HG03139 (cell line): ENCODE data around the gene GTPBP10.

Experiments used
- ATAC-seq: cut with Tn5 transposase; IDR thresholded peaks from one replicate; pipeline ENCODE4 v1.9.1; 2021; ENCODE audit not compliant: unreplicated experiment

GTPBP10 gene

DNA sequence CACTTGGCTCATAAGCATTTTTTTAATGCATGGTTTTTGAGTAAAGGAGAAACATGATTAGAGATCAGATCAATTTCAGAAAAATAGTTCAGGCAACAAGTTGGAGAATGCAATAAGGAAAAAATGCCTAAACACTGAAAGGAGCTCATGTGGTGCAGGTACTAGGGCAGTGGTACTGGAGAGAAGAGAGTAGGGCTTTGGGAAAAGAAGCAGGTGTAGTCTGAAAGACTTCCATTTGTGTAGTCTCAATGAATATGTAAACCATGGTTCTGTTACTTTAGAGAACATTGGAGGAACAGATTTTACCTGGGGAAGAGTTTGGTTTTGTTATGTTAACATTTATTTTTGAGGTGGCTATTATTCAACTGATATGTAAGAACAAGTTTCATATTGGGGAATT is 5.5 kb downstream of the GTPBP10 start:
- ATAC-seq = no peak

DNA sequence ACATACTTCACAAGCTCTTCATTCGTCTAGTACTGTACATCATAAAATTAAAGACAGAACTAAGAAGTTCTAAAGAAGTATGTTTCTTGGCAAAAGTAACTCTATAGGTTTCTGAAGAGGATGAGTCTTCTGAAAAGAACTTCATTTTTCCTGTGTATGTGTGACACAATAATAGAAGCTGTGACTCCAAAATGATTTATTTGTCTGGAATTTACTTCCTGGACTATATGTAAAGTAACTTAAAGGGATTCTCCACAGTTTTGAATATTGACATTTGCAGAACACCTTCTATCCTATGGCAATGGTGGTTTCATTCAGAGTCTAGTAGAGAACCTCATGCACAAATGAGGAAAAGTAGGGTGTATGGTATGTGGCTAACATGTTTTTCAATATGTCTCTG is 36.9 kb downstream of the GTPBP10 start:
- ATAC-seq = no peak

DNA sequence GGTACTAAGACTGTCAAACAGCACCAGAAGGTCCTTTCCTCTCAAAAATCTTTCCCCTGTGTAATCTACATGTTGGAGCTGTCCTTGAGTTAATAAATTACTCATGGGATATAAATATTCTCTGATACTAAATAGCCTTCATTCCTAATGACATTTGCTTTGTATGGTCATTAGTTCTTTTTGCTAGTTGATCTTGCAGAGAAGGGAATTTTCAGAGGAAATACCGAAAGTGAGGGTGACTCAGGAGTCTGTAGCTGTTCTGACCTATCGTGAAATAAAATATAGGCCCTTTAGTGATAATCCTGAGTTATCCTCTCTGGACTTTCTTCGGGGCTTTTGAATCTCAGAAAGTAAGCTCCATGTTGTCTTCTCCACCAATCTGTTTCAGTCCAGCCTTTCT is 37.3 kb downstream of the GTPBP10 start:
- ATAC-seq = no peak

DNA sequence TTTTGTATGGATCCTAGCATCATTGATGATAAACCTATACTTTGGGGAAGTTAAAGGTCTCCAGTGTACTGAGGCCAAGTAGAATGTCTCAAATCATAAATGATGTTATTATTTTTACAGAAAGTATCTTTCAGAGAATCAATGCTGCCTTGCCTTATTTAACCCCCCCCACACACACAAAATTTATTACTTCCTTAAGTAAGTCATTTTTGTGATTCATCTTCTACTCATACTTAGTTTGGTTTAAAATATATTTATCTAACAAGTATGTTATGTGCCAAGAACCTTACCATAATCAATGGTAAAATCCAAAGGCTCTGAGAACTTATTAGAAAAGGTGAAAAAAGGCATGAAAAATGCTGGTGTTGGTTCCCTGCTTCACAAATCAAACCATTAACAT is 37.9 kb downstream of the GTPBP10 start:
- ATAC-seq = no peak

DNA sequence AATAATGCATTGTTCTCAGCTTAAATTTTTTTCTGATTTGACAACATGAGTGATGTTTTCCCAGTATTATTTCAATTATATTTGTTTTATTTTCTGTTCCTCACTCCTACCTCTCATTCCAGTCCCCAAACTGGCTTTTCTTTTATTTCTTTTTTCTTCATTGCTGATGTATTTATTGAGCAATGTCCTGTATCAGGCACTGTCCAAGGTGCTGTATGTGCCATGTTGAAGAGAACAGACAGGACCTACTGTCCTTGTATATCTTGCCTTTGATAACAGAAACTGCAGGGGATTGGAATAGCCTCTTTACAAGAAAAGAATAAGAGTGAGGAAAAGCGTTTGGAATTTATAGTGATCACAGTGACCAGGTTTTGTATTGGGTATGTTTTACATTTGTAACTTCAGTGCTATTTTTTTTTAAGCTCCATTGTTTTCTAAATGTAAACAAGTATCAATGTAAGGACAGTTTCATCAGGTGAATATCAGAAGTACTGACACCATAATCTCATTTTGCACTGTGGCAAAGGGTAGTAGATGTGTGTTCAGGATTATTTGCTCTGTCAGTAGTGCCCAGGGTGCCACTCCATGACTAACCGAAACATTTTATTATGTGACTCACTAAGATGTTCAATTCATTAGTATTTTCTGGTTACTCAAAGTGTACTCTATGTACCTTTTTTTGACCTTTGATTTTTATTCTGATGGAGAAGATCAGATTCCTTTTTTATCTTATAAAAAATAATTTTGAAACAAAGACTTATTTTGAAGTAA is 41.1 kb downstream of the GTPBP10 start:
- ATAC-seq = no peak

DNA sequence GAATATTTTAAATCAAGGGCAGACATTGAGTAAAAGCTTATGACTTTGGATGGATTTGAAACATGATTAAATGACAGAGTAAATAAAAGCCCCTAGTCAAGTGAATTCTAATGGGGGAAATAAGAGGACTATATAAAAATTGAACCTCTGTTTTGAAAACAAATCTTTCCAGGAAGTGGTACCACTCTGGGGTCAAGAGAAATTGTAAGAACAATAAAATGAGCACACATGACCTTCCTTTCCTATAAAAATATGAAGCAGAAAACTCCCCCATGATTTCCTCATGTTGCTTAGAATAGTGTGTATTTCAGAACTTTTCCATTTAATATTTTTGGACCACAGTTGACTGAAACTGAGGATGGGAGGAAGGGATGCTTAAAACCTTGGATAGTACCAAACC is 44.4 kb downstream of the GTPBP10 start:
- no peak for ATAC-seq

DNA sequence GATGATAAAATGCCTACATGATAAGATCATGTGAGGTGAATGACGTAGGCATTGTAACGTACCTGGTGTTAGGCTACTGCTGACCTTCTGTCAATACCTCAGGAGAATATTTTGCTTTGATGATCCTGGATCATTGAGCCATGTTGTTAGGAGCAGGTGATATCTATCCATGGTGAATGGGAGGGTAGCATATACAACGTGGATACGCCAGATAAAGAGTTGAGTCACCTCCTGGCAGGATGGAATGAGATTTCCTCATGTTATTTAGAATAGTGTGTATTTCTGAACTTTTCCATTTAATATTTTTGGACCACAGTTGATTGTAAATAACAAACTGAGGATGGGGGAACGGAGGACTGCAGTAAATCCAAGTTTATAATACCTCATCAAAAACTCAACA is 45.0 kb downstream of the GTPBP10 start:
- no peak for ATAC-seq

DNA sequence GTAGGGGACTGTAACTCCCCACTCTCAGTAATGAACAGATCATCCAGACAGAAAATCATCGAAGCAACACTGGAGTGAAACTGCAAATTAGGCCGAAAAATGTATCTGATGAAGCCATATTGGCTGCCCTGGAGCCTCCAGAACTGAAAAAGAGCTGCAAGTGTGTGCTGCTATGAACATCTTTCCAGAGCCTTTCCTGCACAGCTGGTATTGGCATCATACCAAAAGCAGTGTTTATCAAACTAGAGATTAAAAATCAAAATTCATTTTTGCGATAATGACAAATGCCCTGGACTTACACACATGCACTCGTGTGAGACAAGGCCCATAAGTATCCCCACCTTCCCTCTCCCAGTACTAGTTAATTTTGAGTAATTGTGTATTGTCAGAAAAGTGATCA is 49.9 kb downstream of the GTPBP10 start:
- ATAC-seq = no peak

DNA sequence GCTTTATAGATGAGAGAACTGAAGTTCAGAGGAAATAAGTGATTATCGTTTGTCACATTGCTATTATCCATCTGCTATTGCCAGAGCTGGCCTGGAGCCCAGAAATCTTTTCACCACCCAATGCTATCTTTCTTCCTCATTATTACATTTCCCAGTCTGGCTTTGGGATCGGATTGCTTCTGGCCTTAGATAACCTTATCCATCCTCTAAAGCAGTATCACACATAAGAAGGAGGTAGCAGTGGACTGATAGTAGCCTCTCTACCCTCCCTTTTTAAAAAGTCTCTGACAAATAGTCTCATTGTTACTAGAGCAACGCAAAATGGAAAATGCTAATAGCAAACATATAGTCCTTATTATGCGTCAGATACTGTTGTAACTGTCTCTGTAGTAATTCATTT is 55.5 kb downstream of the GTPBP10 start:
- no peak for ATAC-seq

DNA sequence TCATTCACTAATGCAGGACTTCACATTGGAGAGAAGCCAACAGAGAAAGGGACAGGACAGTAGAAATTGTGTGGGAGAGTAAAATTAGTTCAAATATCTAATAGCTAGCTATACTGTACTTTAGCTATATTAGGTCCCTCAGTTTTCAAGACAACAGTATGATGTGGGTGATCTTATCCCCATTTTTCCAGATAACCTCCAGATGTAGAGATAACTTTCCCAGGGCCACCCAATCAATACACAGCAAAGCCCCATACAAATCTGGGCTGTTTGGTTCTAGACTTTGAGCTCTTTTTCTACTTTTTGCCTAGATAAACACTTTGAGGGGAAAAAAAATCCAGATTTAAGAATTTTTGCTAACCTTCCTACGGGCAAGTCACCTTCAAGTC is 56.3 kb downstream of the GTPBP10 start:
- ATAC-seq = no peak

DNA sequence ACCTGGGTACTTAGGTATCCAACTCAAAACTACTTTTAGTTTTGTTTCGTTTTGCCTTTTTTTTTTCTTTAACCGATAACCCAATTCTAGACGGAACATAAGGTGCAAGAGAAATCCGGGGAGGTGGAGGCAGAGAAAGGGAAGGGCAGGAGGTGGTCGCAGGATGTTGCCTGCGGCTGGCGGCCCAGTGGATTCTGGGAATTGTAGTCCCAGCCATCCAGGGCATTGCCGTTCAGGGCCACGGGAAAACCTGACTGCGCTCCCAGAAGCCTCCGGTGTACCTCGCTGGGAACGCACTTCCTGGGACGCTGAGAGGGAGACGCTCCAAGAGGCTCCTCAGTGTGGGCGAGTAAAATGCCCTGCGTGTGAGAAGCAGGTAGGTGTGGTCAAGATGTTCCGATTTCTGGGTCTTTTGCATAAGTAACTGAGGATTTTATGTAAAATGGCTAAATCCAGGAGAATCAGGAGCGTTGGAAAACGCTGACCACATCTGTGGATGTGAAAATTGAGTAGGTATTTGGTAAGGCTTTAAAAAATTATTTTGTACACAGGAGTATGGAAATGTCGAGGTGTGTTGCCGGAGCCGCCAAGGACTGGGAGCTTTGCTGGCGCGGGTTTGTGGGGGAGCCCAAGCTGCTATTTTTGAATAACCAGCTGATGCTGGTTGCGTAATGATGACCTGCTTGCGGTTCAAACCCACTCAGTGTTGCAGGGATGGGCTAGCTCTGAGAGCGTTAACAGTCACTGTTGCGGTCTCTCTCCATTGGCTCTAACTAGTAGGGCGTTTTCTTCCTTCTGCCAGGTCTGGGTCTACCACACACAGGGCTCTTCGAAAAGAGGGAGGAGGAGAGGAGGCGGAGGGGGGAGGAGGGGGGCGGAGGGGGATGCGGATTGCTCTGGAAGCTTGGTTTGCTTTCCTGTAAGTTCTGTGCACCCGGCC is 56.9 kb downstream of the GTPBP10 start, which contains the start of gene CLDN12:
TSS of gene CLDN12 (plus strand) at position 288 of the 940 bp plus-strand sequence. CDS start 9,216 bp downstream, outside the sequence.
- ATAC-seq = peak; percentile 95

DNA sequence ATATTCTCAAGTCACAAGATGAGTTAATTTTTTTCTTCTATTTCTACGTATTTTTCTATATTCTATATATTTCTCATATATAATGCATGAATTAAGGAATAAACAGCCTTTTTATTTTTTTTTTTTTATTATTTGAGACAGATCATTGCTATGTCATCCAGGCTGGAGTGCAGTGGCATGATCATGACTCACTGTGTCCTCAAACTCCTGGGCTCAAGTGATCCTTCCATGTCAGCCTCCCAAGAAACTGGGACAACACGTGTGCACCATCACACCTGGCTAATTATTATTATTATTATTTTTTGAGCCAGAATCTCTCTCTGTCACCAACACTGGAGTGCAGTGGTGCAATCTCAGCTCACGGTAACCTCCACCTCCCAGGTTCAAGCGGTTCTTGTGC is 58.3 kb downstream of the GTPBP10 start:
- ATAC-seq = no peak

DNA sequence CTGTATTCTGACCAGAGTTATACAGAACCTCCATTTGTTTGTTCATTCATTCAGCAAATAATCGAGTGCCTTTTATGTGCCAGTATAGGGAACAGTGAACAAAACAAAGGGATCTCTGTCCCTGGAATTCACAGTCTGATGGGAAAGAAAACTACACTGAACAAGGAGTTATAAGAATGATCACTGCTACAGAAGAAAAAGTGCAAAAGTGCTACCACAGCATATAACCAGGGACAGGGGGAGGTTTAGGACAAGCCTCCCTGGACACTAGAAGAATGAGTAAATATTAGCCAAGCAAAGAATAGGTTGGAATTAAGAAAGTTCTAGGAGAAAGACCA is 60.9 kb downstream of the GTPBP10 start:
- no peak for ATAC-seq

DNA sequence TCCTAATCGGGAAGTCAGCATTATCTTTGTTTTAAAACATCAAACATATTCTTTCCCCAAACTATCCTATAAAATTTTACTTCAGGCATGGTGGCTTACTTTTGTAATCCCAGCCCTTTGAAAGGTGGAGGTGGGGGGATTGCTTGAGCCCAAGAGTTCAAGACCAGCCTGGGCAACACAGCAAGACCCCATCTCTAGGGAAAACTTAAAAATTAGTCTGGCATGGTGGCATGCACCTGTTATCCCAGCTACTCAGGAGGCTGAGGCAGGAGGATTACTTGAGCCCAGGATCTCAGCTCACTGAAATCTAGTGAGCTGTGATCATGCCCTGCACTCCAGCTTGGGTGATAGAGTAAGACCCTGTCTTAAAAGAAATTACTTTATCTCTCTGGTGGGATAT is 61.6 kb downstream of the GTPBP10 start:
- no peak for ATAC-seq

DNA sequence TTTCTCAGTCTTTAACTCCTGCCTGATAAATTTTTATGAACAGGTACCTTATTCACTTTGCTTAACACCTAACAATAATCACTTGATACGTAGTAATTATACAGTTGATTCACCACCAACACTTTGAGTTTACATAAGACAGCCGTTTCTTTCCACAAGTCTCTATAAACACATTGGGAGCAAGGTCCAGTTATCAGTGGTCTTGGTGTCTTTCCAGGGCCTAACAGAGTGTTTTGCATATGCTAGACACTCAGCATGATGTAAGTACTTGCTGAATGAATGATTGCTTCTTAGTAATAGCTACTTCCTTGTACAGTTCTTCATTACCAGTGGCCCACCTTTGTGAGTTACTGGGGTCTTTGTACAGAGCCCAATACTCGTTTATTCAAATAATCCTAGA is 63.2 kb downstream of the GTPBP10 start:
- no peak for ATAC-seq

DNA sequence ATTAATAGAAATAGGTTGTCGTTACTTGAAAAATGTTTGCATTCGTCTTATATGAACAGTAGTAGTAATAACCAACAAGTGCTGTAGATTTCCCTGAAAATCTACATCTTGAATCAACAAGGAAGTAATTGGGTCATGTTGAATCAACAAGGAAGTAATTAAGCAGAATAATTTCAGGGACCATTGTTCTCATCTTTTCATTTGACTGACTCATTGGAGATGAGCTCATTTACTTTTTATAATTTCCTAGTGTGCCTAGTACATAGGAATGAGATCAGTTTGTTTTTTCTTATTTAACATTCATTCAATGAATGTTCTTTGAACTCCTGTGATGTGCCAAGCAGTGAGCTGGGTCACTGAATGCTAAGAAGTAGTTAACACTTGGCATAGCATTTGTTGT is 65.0 kb downstream of the GTPBP10 start:
- ATAC-seq = no peak

DNA sequence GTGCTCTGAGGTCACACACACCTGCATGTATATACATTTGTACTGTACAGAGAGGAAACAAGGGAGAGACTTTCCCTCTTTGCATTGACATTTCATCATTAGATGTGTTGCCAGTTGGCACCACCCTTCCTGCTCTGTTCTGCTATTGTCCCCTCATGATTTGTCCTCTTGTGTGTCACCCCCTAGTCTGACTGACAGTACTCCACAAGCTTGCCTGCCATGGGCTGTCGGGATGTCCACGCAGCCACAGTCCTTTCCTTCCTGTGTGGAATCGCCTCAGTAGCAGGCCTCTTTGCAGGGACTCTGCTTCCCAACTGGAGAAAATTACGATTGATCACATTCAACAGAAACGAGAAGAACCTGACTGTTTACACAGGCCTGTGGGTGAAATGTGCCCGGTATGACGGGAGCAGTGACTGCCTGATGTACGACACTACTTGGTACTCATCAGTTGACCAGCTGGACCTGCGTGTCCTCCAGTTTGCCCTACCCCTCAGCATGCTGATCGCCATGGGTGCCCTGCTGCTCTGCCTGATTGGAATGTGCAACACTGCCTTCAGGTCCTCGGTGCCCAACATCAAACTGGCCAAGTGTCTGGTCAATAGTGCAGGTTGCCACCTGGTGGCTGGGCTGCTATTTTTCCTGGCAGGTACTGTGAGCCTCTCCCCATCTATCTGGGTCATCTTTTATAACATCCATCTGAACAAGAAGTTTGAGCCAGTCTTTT is 66.1 kb downstream of the GTPBP10 start:
- ATAC-seq = no peak

DNA sequence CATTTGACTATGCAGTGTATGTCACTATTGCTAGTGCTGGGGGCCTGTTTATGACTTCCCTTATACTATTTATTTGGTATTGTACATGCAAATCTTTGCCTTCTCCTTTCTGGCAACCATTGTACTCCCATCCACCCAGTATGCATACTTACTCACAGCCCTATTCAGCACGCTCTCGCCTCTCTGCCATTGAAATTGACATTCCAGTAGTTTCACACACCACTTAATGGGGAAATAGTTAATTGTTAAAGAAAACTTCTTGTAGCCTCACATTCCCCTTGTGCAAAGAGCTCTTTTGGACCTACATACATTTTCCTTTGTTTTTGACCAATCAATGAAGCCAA is 66.6 kb downstream of the GTPBP10 start:
- no peak for ATAC-seq

DNA sequence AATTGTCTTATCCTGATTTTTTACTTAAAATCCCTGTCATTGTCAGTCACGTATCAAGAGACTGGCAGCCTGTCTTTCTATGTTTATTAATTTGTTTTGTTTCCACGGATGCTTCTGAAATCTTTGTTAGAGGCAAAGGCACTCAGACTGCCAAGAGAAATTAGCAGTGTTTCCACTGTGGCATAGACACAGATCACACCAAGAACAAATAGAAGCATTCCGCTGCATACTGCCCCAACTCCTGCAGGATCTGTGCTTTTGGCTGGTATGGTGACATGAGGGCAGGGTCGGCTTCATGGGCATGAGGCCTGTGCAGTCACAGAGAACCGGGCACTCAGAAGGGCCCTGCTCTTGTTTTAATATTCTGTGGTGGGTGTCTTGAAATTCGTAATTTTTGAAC is 75.1 kb downstream of the GTPBP10 start:
- no peak for ATAC-seq

DNA sequence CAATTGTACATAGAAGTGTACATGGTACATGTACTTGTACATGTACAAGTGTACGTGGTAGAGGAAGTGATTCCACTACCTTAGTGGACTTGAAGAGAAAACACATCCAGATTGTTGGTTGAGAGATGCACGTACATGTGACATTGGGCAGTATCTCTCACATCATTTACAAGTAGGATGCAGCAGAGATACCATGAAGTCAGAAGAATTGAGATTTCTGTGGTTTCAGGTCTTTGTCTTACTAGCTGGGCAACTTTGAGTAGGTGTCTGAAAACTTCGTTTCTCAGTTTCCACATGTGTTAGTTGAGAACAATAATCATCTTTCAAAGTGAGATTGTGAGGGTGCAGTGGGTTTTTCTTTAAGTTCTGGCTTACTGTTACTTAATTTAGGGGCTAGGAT is 78.2 kb downstream of the GTPBP10 start:
- ATAC-seq = peak; percentile 64

DNA sequence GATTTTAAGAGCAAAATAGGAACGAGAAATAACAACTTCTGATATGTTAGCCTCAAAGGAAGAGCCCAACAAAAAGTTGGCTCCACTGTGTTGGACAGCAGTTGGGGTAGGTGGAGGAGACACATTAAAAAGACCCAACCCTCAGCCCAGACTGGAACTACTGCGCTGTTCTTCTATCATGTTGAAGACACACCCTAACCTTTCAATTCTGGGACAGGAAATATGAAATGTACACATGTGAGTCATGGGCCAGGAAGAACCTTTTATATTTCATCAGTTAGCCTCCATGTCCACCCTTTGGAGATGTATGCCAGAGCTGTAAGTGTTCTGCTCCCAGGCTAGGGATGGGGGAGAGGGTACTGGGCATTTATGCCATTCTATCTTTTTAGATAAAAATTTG is 78.9 kb downstream of the GTPBP10 start:
- ATAC-seq = no peak
